GM12878 (cell line): Measurements from ENCODE around the gene FCER1G. TPM values are rescaled to one million over a fixed set of nuclear protein-coding genes. Genes with fewer than 3 reads are reported as not detected.

Experiments used
- ATAC-seq: fragments of 200-7000 bp; cut with Tn5 transposase; 3 replicates; pipeline ENCODE4 v1.9.1; 2020; ENCODE audit warnings: mild to moderate bottlenecking, moderate library complexity
- BruUV-seq: library from RNA; stranded (reverse); fragments of 400-500 nt; replicated peaks from 2 replicates; lab custom pipeline; 2021; lab: Mats Ljungman, UMichigan
- CTCF ChIA-PET: fragments of 300-600 bp; sonication (Branson Sonifier 250); formaldehyde crosslinking; extraction: SDS; loops from one replicate; lab custom pipeline; 2021; ENCODE audit warnings: inconsistent platforms; lab: Yijun Ruan, JAX
- POLR2A ChIA-PET: fragments of 350-600 bp; formaldehyde crosslinking; extraction: SDS; loops from one replicate; lab custom pipeline; 2021; ENCODE audit warnings: inconsistent platforms; lab: Charles Lee
- RAD21 ChIA-PET: fragments of 300-600 bp; sonication (Branson Sonifier 250); formaldehyde crosslinking; loops from one replicate; lab custom pipeline; 2023; ENCODE audit warnings: antibody characterized with exemption; ENCODE audit not compliant: unreplicated experiment; lab: Charles Lee
- SMC1A ChIA-PET: fragments of 300-600 bp; sonication (Branson Sonifier 250); formaldehyde crosslinking; loops from one replicate; lab custom pipeline; 2023; ENCODE audit not compliant: unreplicated experiment, uncharacterized antibody; lab: Charles Lee
- DNase-seq: peaks from one replicate; pipeline ENCODE4 v3.0.0-alpha.2; 2011; ENCODE audit warnings: low read depth, low spot score
- FAIRE-seq: peaks from 3 replicates; lab custom pipeline; 2011; peaks lifted over from hg19 to GRCh38; lab: Jason Lieb, UNC
- H2AFZ ChIP-seq: 2 replicates; pipeline ENCODE4 v1.6.0; 2011; ENCODE audit warnings: low read depth, low read length, control low read depth; ENCODE audit not compliant: control insufficient read depth
- H3K27ac ChIP-seq: 2 replicates; pipeline ENCODE4 v1.5.1; 2011; ENCODE audit warnings: control low read depth; ENCODE audit not compliant: control insufficient read depth, insufficient read depth
- H3K27me3 ChIP-seq, 2 experiments: replicated peaks in 1 of 2; 2 replicates each; pipeline versions ENCODE4 v1.6.0 to v1.6.1; 2011; ENCODE audit warnings: low read length in 1 of 2; ENCODE audit not compliant: control insufficient read depth in 2 of 2, insufficient read depth in 2 of 2
- H3K36me3 ChIP-seq, 2 experiments: 2 replicates each; pipeline ENCODE4 v1.5.1; 2011; ENCODE audit warnings: low read length in 1 of 2; ENCODE audit not compliant: control insufficient read depth in 2 of 2, insufficient read depth in 2 of 2
- H3K4me1 ChIP-seq: 2 replicates; pipeline ENCODE4 v1.6.1; 2011; ENCODE audit warnings: mild to moderate bottlenecking, low read length, moderate library complexity, mixed read lengths; ENCODE audit not compliant: control insufficient read depth, insufficient read depth
- H3K4me2 ChIP-seq: 2 replicates; pipeline ENCODE4 v1.6.0; 2011; ENCODE audit warnings: control low read depth; ENCODE audit not compliant: control insufficient read depth, insufficient read depth
- H3K4me3 ChIP-seq: fragments of 200-600 bp; sonication (generic); 2 replicates; pipeline ENCODE4 v1.5.1; 2016
- H3K79me2 ChIP-seq: 2 replicates; pipeline ENCODE4 v1.6.0; 2011; ENCODE audit warnings: low read length; ENCODE audit not compliant: control insufficient read depth, insufficient read depth
- H3K9ac ChIP-seq: 2 replicates; pipeline ENCODE4 v1.8.0; 2011; ENCODE audit warnings: low read length, control low read depth, mixed read lengths; ENCODE audit not compliant: control insufficient read depth, insufficient read depth
- H3K9me3 ChIP-seq: replicated peaks from 3 replicates; pipeline ENCODE4 v1.5.1; 2011; ENCODE audit warnings: mild to moderate bottlenecking, low read length; ENCODE audit not compliant: control insufficient read depth, insufficient read depth
- H4K20me1 ChIP-seq: 2 replicates; pipeline ENCODE4 v1.6.0; 2011; ENCODE audit not compliant: control insufficient read depth, insufficient read depth
- CHD4 ChIP-seq: fragments of 200-600 bp; sonication (generic); IDR thresholded peaks from 2 replicates; pipeline ENCODE4 v1.6.1; 2016; ENCODE audit warnings: mild to moderate bottlenecking
- CREM ChIP-seq: IDR thresholded peaks from 2 replicates; pipeline ENCODE4 v1.6.1; 2014; ENCODE audit warnings: antibody characterized with exemption, low read depth
- ESRRA ChIP-seq: IDR thresholded peaks from 2 replicates; pipeline ENCODE4 v1.6.1; 2012; ENCODE audit warnings: mild to moderate bottlenecking, low read length, improper control_type of control experiment
- ETV6 ChIP-seq, 2 experiments: fragments of 450-650 bp in 1 of 2; IDR thresholded peaks in 1 of 2; conservative IDR thresholded peaks in 1 of 2; 2 replicates each; pipeline ENCODE4 v1.6.1; 2014; ENCODE audit warnings: antibody characterized with exemption in 1 of 2, borderline replicate concordance in 1 of 2, low read depth in 1 of 2, mild to moderate bottlenecking in 1 of 2, moderate library complexity in 1 of 2
- EZH2 ChIP-seq: IDR thresholded peaks from 2 replicates; pipeline ENCODE4 v1.6.1; 2012; ENCODE audit warnings: low read depth, mild to moderate bottlenecking, control low read depth, inconsistent platforms, low read length, borderline replicate concordance; ENCODE audit not compliant: control insufficient read depth
- HDAC2 ChIP-seq: fragments of 200-600 bp; sonication (generic); IDR thresholded peaks from 2 replicates; pipeline ENCODE4 v1.6.1; 2017
- KAT2A ChIP-seq: conservative IDR thresholded peaks from 2 replicates; pipeline ENCODE4 v1.6.1; 2011; ENCODE audit warnings: low read depth, low read length; ENCODE audit not compliant: control insufficient read depth
- MEF2B ChIP-seq: fragments of 450-650 bp; IDR thresholded peaks from 2 replicates; pipeline ENCODE4 v1.6.1; 2018; ENCODE audit warnings: mild to moderate bottlenecking, moderate library complexity; ENCODE audit not compliant: partially characterized antibody, poor library complexity, severe bottlenecking
- PML ChIP-seq: IDR thresholded peaks from 2 replicates; pipeline ENCODE4 v1.6.1; 2012; ENCODE audit warnings: low read length, inconsistent platforms
- POLR2AphosphoS2 ChIP-seq: IDR thresholded peaks from 2 replicates; pipeline ENCODE4 v1.6.1; 2011; ENCODE audit warnings: low read depth, mild to moderate bottlenecking, low read length, improper control_type of control experiment, moderate library complexity
- POLR2AphosphoS5 ChIP-seq: IDR thresholded peaks from 2 replicates; pipeline ENCODE4 v1.6.1; 2011; ENCODE audit warnings: mild to moderate bottlenecking, low read length, inconsistent platforms
- RCOR1 ChIP-seq: conservative IDR thresholded peaks from 2 replicates; pipeline ENCODE4 v1.6.1; 2012; ENCODE audit warnings: low read depth, low read length, improper control_type of control experiment
- SMAD1 ChIP-seq: fragments of 450-650 bp; IDR thresholded peaks from 2 replicates; pipeline ENCODE4 v1.6.1; 2018; ENCODE audit warnings: mild to moderate bottlenecking, low read depth; ENCODE audit not compliant: partially characterized antibody
- WRNIP1 ChIP-seq: IDR thresholded peaks from 2 replicates; pipeline ENCODE4 v1.6.1; 2011; ENCODE audit warnings: low read depth, low read length, improper control_type of control experiment, borderline replicate concordance
- YY1 ChIP-seq: IDR thresholded peaks from 2 replicates; pipeline ENCODE4 v1.6.1; 2011; ENCODE audit warnings: low read depth, mild to moderate bottlenecking, low read length
- ZBED1 ChIP-seq: IDR thresholded peaks from 2 replicates; pipeline ENCODE4 v1.6.1; 2016; ENCODE audit warnings: borderline replicate concordance
- WGBS: methylation state at CpG from one replicate; pipeline ENCODE4 v1.1.6; 2016; ENCODE audit warnings: low lambda C conversion rate; ENCODE audit not compliant: insufficient replicate concordance, insufficient coverage; ENCODE audit errors: missing lambda C conversion rate; 5-methylcytosine and 5-hydroxymethylcytosine counted together
- in situ Hi-C: fragments of 300-500 bp; cut with MboI; formaldehyde crosslinking; loops from 9 replicates; pipeline ENCODE4 v1.14.3; 2018; ENCODE audit warnings: mixed read lengths
- intact Hi-C: fragments of 100-400 bp; cut with micrococcal nuclease; formaldehyde crosslinking; loops from one replicate; pipeline ENCODE4 v1.14.2; 2022; ENCODE audit not compliant: unreplicated experiment
- polyA plus RNA-seq, 11 experiments: library from polyadenylated mRNA; depleted of rRNA in 4 of 11; unstranded in 6 of 11; stranded (reverse) in 5 of 11; fragments of >200 nt; fragmentation: Nextera tagmentation in 4 of 11; fragmentation: Illumina TruSeq in 1 of 11; extraction: Ambion mirVana in 4 of 11; extraction: Trizol in 1 of 11; gene quantifications; 1 replicate in 1 of 11; 2 replicates in 10 of 11; pipeline versions ENCODE4 v1.2.1 to v1.2.3, GENCODE V29; 2011 to 2016; ENCODE audit warnings: inconsistent platforms in 2 of 11, missing spikeins in 2 of 11, low read depth in 1 of 11
- total RNA-seq, 4 experiments: library from RNA; depleted of rRNA in 3 of 4; stranded (reverse); fragments of >200 nt in 3 of 4; fragmentation: Illumina TruSeq in 1 of 4; extraction: Trizol in 1 of 4; gene quantifications; 2 replicates each; pipeline versions ENCODE4 v1.2.1 to v1.2.3, GENCODE V29; 2013 to 2021
- TF ChIP-seq, protein P1 (sequence below): IDR thresholded peaks from 2 replicates; pipeline ENCODE4 v1.6.1; 2011; ENCODE audit warnings: borderline replicate concordance, low read depth, mild to moderate bottlenecking, moderate library complexity, low read length; ENCODE audit not compliant: insufficient read depth, poor library complexity, severe bottlenecking
- TF ChIP-seq, protein P2 (sequence below): fragments of 450-650 bp; IDR thresholded peaks from 2 replicates; pipeline ENCODE4 v1.6.1; 2018; ENCODE audit warnings: borderline replicate concordance, mild to moderate bottlenecking; ENCODE audit not compliant: partially characterized antibody

FCER1G gene
- total and polyA plus RNA-seq, 10 of the 15 experiments (the other 5 are each of a cell fraction or from before 2014, with no cell fraction given) = 0.40 to 1.9 (median 0.89) TPM

DNA sequence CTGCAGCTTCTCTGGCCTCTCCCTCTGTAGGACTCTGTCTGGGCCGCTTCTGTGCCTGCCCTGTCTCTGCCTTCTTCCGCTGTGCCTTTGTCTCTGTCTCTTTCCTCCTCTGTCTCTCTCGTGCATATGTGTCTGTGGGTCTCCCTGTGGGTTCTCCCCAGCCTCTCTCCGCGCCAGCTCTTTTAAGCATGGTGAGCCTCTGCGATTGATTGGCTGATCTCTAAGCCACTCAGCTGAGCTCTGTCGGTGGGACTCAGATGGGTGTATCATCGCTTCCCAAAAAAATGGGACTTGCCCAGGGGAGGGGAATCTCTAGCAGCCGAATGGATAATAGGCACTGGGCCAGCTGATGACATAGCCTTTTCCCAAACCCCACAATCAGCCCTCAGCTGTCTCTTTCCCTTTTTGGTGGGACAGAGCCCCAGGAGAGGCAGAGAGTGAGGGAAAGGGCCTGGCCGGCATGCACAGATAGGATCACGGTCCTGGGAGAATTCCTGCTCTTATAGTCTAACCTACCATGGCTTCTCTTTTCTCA is 16.1 kb upstream of the FCER1G start, which contains the start of gene ADAMTS4 (continued):
- TF ChIP-seq, protein P1, sequence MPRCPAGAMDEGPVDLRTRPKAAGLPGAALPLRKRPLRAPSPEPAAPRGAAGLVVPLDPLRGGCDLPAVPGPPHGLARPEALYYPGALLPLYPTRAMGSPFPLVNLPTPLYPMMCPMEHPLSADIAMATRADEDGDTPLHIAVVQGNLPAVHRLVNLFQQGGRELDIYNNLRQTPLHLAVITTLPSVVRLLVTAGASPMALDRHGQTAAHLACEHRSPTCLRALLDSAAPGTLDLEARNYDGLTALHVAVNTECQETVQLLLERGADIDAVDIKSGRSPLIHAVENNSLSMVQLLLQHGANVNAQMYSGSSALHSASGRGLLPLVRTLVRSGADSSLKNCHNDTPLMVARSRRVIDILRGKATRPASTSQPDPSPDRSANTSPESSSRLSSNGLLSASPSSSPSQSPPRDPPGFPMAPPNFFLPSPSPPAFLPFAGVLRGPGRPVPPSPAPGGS = no peak

DNA sequence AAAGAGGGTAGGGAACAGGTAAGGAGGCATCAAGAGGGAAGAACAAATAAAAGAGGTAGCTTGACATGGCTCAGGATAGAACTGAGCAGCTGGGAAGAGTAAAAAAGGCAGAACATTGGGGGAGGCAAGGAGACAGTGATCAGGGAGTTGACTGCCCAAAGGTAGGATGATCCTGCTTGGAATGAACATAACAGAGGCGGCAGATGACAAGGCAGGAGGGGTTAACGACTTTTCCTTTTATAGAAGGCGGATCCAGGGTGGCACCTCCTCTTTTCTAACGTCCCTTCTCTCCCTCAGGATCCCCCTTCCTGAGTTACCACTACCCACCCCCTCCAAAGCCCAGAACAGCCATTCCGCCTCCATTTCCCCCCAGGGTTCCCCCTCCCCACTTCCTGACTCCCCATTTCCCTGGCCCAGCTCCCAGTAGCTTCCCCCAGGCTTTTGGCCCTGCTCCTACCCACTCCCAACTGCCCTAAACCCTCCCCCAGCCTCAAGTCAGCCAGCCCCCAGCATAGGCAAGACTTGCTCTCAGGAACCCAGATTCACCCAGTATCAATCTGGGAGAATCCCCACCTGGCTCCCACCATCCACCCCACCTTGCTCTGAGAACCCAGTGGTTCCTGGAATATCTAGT is 15.5 kb upstream of the FCER1G start:
- Histone ChIP-seq H3K27me3 (no peaks in the 10 kb centered on the region), H3K4me3 (no peak overlapping the region), H4K20me1 (no peaks in the 10 kb centered on the region), H3K36me3 (no peaks in the 10 kb centered on the region), H3K4me1 (peaks cover 32% of the 10 kb centered on the region), H3K27ac (no peak overlapping the region), H3K79me2 (peaks cover 20% of the 10 kb centered on the region), H2AFZ (no peak overlapping the region), H3K9me3 (no peaks in the 10 kb centered on the region), H3K9ac (no peak overlapping the region), H3K4me2 (no peak overlapping the region)
- intact Hi-C loops (no loop called here), in situ Hi-C loops (loop anchor here (10.0 kb wide), 1 partner anchor 545 kb away; the partner anchor contains the start of gene DUSP12)
- no peak for DNase-seq
- RAD21 ChIA-PET = interaction anchor here (1.4 to 1.6 kb wide), 2 partner anchors 18 to 26 kb away, joined by 5 read pairs; partner anchors contain the start of gene TOMM40L
- FAIRE-seq = no peak
- ATAC-seq = no peak
- SMC1A ChIA-PET = no interaction called here
- CTCF ChIA-PET = interaction anchor here (0.6 to 0.7 kb wide), 3 partner anchors 10 to 368 kb away, joined by 3 read pairs; partner anchors contain the start of gene TOMM40L
- 77% methylated on average over 3 of the region's 5 CpGs for WGBS
- no TSS peak for BruUV-seq
- POLR2A ChIA-PET = interaction anchor here (0.5 kb wide), 1 partner anchor 18 kb away, joined by 5 read pairs; no protein-coding TSS in a partner anchor
- TF ChIP-seq PML (no peak), CHD4 (no peak), ESRRA (no peak), WRNIP1 (no peak), POLR2AphosphoS5 (no peak), SMAD1 (no peak), ZBED1 (no peak), HDAC2 (no peak), CREM (no peak), ETV6 (conservative IDR thresholded peaks at IDR 0.05 in 1 of 2, IDR thresholded peaks at IDR 0.05 in 1 of 2; ENCODE audit: borderline replicate concordance in 1 of 2, low read depth in 1 of 2) (no peak), POLR2AphosphoS2 (no peak), RCOR1 (no peak), MEF2B (no peak), YY1 (no peak), EZH2 (no peak), KAT2A (no peak)
- TF ChIP-seq, protein P2, sequence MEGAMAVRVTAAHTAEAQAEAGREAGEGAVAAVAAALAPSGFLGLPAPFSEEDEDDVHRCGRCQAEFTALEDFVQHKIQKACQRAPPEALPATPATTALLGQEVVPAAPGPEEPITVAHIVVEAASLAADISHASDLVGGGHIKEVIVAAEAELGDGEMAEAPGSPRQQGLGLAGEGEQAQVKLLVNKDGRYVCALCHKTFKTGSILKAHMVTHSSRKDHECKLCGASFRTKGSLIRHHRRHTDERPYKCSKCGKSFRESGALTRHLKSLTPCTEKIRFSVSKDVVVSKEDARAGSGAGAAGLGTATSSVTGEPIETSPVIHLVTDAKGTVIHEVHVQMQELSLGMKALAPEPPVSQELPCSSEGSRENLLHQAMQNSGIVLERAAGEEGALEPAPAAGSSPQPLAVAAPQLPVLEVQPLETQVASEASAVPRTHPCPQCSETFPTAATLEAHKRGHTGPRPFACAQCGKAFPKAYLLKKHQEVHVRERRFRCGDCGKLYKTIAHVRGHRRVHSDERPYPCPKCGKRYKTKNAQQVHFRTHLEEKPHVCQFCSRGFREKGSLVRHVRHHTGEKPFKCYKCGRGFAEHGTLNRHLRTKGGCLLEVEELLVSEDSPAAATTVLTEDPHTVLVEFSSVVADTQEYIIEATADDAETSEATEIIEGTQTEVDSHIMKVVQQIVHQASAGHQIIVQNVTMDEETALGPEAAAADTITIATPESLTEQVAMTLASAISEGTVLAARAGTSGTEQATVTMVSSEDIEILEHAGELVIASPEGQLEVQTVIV = no peak
